Raji (cell line): ENCODE data around the gene CCDC78.

Source experiments
- POLR2A ChIP-seq: IDR thresholded peaks from 2 replicates; pipeline ENCODE4 v1.6.1; 2011; ENCODE audit warnings: low read depth, low read length, control low read depth; ENCODE audit not compliant: insufficient read depth

The CCDC78 gene

GRCh38 chr16:686459-687260, 39.6 kb downstream of the CCDC78 start:
- no peak for TF ChIP-seq POLR2A

- no peak for TF ChIP-seq POLR2A
These were observed 40.3 kb downstream of the CCDC78 start for GRCh38 chr16:685967-686366.

GRCh38 chr16:684961-685696, 41.1 kb downstream of the CCDC78 start:
- no peak for TF ChIP-seq POLR2A

- peak; percentile 89 for TF ChIP-seq POLR2A
These were observed 42.0 kb downstream of the CCDC78 start, which contains the start of gene JMJD8 for GRCh38 chr16:684071-684794. JMJD8 (minus strand) TSS chr16:684334; CDS start chr16:684319, 15 bp downstream.

GRCh38 chr16:683396-684070, 42.7 kb downstream of the CCDC78 start:
- TF ChIP-seq POLR2A, result no peak

GRCh38 chr16:682493-683395, 43.5 kb downstream of the CCDC78 start:
- TF ChIP-seq POLR2A, result peak; percentile 45

GRCh38 chr16:681746-682427, 44.4 kb downstream of the CCDC78 start:
- TF ChIP-seq POLR2A, result 0 out of 2 replicates have a peak, but pooled peaks have one; percentile 41

GRCh38 chr16:680967-681745, 45.1 kb downstream of the CCDC78 start:
- TF ChIP-seq POLR2A, result no peak

GRCh38 chr16:680625-680945, 45.7 kb downstream of the CCDC78 start:
- no peak for TF ChIP-seq POLR2A

GRCh38 chr16:679814-680624, 46.2 kb downstream of the CCDC78 start, which contains the start of gene STUB1:
STUB1 (plus strand) TSS chr16:680410; CDS start chr16:680526, 116 bp downstream.
- TF ChIP-seq POLR2A, result peak; percentile 84

- no peak for TF ChIP-seq POLR2A
These were observed 47.1 kb downstream of the CCDC78 start for GRCh38 chr16:678858-679813.
